Mesenchymal stem cell (in vitro differentiated cells and primary cell): ENCODE measurements around the gene NEDD4L.
A peak's percentile ranks its signal among the peaks of the same experiment; 100 is the strongest.

Experiments
- DNase-seq: peaks from one replicate; pipeline ENCODE4 v3.0.0-alpha.2; 2013
- H2AFZ ChIP-seq: one replicate; pipeline ENCODE4 v1.6.1; 2013; ENCODE audit warnings: low read depth, mild to moderate bottlenecking, control low read depth, inconsistent platforms, low read length, moderate library complexity
- H2AK5ac ChIP-seq: 2 replicates; pipeline ENCODE4 v1.6.1; 2013; ENCODE audit warnings: low read length, moderate library complexity, mild to moderate bottlenecking, inconsistent platforms; ENCODE audit not compliant: severe bottlenecking
- H2BK120ac ChIP-seq: one replicate; pipeline ENCODE4 v1.6.1; 2013; ENCODE audit warnings: low read depth, mild to moderate bottlenecking, inconsistent platforms, low read length, moderate library complexity
- H2BK12ac ChIP-seq, 2 experiments: one replicate each; pipeline ENCODE4 v1.6.1; 2013; ENCODE audit warnings: inconsistent platforms in 2 of 2, low read length in 2 of 2, mild to moderate bottlenecking in 2 of 2, moderate library complexity in 2 of 2, control low read depth in 1 of 2
- H2BK15ac ChIP-seq: one replicate; pipeline ENCODE4 v1.6.1; 2013; ENCODE audit warnings: mild to moderate bottlenecking, low read depth, inconsistent platforms; ENCODE audit not compliant: poor library complexity, severe bottlenecking
- H2BK5ac ChIP-seq: 2 replicates; pipeline ENCODE4 v1.6.1; 2013; ENCODE audit warnings: low read depth, mild to moderate bottlenecking, low read length, control low read depth, inconsistent platforms; ENCODE audit not compliant: poor library complexity, severe bottlenecking
- H3K14ac ChIP-seq, 2 experiments: one replicate each; pipeline ENCODE4 v1.6.1; 2013; ENCODE audit warnings: inconsistent platforms in 2 of 2, low read length in 2 of 2, control low read depth in 1 of 2, mild to moderate bottlenecking in 1 of 2, moderate library complexity in 1 of 2
- H3K18ac ChIP-seq, 2 experiments: one replicate each; pipeline ENCODE4 v1.6.1; 2013; ENCODE audit warnings: inconsistent platforms in 2 of 2, low read length in 2 of 2, control low read depth in 1 of 2, low read depth in 1 of 2, mild to moderate bottlenecking in 1 of 2
- H3K23ac ChIP-seq, 2 experiments: one replicate each; pipeline ENCODE4 v1.6.1; 2013; ENCODE audit warnings: inconsistent platforms in 2 of 2, low read length in 2 of 2, mild to moderate bottlenecking in 2 of 2, moderate library complexity in 2 of 2, control low read depth in 1 of 2
- H3K27ac ChIP-seq: 2 replicates; pipeline ENCODE4 v1.5.1; 2013; ENCODE audit warnings: mild to moderate bottlenecking, moderate library complexity, low read length, control low read depth, inconsistent platforms; ENCODE audit not compliant: poor library complexity, severe bottlenecking
- H3K27me3 ChIP-seq, 2 experiments: 2 replicates each; pipeline versions ENCODE4 v1.6.1 to v1.7.0; 2013; ENCODE audit warnings: low read length in 2 of 2, mild to moderate bottlenecking in 2 of 2, moderate library complexity in 2 of 2, control low read depth in 1 of 2, inconsistent platforms in 1 of 2; ENCODE audit not compliant: control insufficient read depth in 1 of 2, insufficient read depth in 1 of 2
- H3K36me3 ChIP-seq, 2 experiments: 2 replicates each; pipeline versions ENCODE4 v1.6.1 to v1.7.0; 2013; ENCODE audit warnings: low read length in 2 of 2, control low read depth in 1 of 2, inconsistent platforms in 1 of 2, low read depth in 1 of 2, mild to moderate bottlenecking in 1 of 2; ENCODE audit not compliant: insufficient read depth in 2 of 2, control insufficient read depth in 1 of 2
- H3K4ac ChIP-seq, 2 experiments: one replicate each; pipeline ENCODE4 v1.6.1; 2013; ENCODE audit warnings: inconsistent platforms in 2 of 2, low read length in 2 of 2, mild to moderate bottlenecking in 2 of 2, moderate library complexity in 2 of 2, control low read depth in 1 of 2, low read depth in 1 of 2
- H3K4me1 ChIP-seq: 2 replicates; pipeline ENCODE4 v1.6.1; 2013; ENCODE audit warnings: low read depth, low read length, control low read depth; ENCODE audit not compliant: control insufficient read depth, insufficient read depth
- H3K4me2 ChIP-seq: 2 replicates; pipeline ENCODE4 v1.6.1; 2013; ENCODE audit warnings: low read length, mild to moderate bottlenecking, inconsistent platforms; ENCODE audit not compliant: poor library complexity, severe bottlenecking
- H3K4me3 ChIP-seq, 2 experiments: 2 replicates each; pipeline versions ENCODE4 v1.5.1 to v1.7.0; 2013; ENCODE audit warnings: low read length in 2 of 2, mild to moderate bottlenecking in 2 of 2, control low read depth in 1 of 2, low read depth in 1 of 2; ENCODE audit not compliant: insufficient read depth in 1 of 2
- H3K79me1 ChIP-seq: replicated peaks from 2 replicates; pipeline ENCODE4 v1.6.1; 2013; ENCODE audit warnings: mild to moderate bottlenecking, control low read depth, low read length, inconsistent platforms; ENCODE audit not compliant: poor library complexity, severe bottlenecking
- H3K9ac ChIP-seq: 2 replicates; pipeline ENCODE4 v1.7.0; 2013; ENCODE audit warnings: mild to moderate bottlenecking, low read length, moderate library complexity
- H3K9me3 ChIP-seq: 2 replicates; pipeline ENCODE4 v1.7.0; 2013; ENCODE audit warnings: mild to moderate bottlenecking, low read length; ENCODE audit not compliant: control insufficient read depth
- H4K8ac ChIP-seq: one replicate; pipeline ENCODE4 v1.6.1; 2013; ENCODE audit warnings: inconsistent platforms, mild to moderate bottlenecking, low read length, moderate library complexity
- H4K91ac ChIP-seq: one replicate; pipeline ENCODE4 v1.6.1; 2013; ENCODE audit warnings: mild to moderate bottlenecking, low read length, inconsistent platforms
- WGBS: methylation state at CpG from one replicate; pipeline ENCODE4 v1.1.7; 2013; ENCODE audit warnings: mixed read lengths; 5-methylcytosine and 5-hydroxymethylcytosine counted together

NEDD4L gene

GRCh38 chr18:58097121-58097906 is 53.3 kb downstream of the NEDD4L start:
- Histone ChIP-seq H2BK120ac (no peak overlapping the region), H3K36me3 (no peaks in the 10 kb centered on the region), H2BK15ac (no peak overlapping the region), H3K9ac (no peak overlapping the region), H3K4ac (no peak overlapping the region), H4K8ac (no peak overlapping the region), H3K27me3 (no peaks in the 10 kb centered on the region), H3K4me3 (no peak overlapping the region), H3K18ac (no peak overlapping the region), H3K79me1 (peaks cover 10% of the 10 kb centered on the region), H3K23ac (no peak overlapping the region), H4K91ac (no peak overlapping the region), H2AK5ac (no peak overlapping the region), H3K27ac (no peak overlapping the region), H2AFZ (no peak overlapping the region), H3K4me1 (no peaks in the 10 kb centered on the region), H2BK12ac (no peak overlapping the region), H2BK5ac (no peak overlapping the region), H3K14ac (no peak overlapping the region), H3K4me2 (no peak overlapping the region), H3K9me3 (no peaks in the 10 kb centered on the region)
- no peak for DNase-seq
- WGBS = 86% methylated on average over 6 of the region's 8 CpGs

GRCh38 chr18:58097907-58098166 is 53.8 kb downstream of the NEDD4L start:
- Histone ChIP-seq H3K9me3 (no peaks in the 10 kb centered on the region), H2AFZ (no peak overlapping the region), H2BK12ac (no peak overlapping the region), H2BK120ac (no peak overlapping the region), H3K4me3 (no peak overlapping the region), H3K36me3 (no peaks in the 10 kb centered on the region), H3K27me3 (no peaks in the 10 kb centered on the region), H4K8ac (no peak overlapping the region), H3K23ac (no peak overlapping the region), H3K14ac (peak overlapping the region in 1 of 2 experiments; percentile 70), H4K91ac (no peak overlapping the region), H2AK5ac (no peak overlapping the region), H3K4ac (no peak overlapping the region), H3K27ac (no peak overlapping the region), H3K79me1 (peaks cover 8% of the 10 kb centered on the region), H2BK5ac (no peak overlapping the region), H2BK15ac (no peak overlapping the region), H3K18ac (no peak overlapping the region), H3K9ac (no peak overlapping the region), H3K4me2 (no peak overlapping the region), H3K4me1 (no peaks in the 10 kb centered on the region)
- no peak for DNase-seq
- WGBS = 100% methylated on average over 2 of the region's 5 CpGs

- no peak overlapping the region for H3K9ac ChIP-seq
- H2AK5ac ChIP-seq = no peak overlapping the region
- no peak overlapping the region for H3K23ac ChIP-seq
- H3K4ac ChIP-seq = no peak overlapping the region
- no peak overlapping the region for H2BK5ac ChIP-seq
- H4K91ac ChIP-seq = no peak overlapping the region
- no peak overlapping the region for H4K8ac ChIP-seq
- no peak for DNase-seq
- H3K4me3 ChIP-seq = no peak overlapping the region
- H3K4me2 ChIP-seq = no peak overlapping the region
- no peak overlapping the region for H2BK12ac ChIP-seq
- no peaks in the 10 kb centered on the region for H3K4me1 ChIP-seq
- H2BK15ac ChIP-seq = no peak overlapping the region
- H2BK120ac ChIP-seq = no peak overlapping the region
- no peaks in the 10 kb centered on the region for H3K36me3 ChIP-seq
- H3K79me1 ChIP-seq = peaks cover 8% of the 10 kb centered on the region
- H3K14ac ChIP-seq = no peak overlapping the region
- no peak overlapping the region for H2AFZ ChIP-seq
- WGBS = 91% methylated on average over 2 of the region's 3 CpGs
- no peak overlapping the region for H3K18ac ChIP-seq
- no peak overlapping the region for H3K27ac ChIP-seq
- H3K9me3 ChIP-seq = no peaks in the 10 kb centered on the region
- H3K27me3 ChIP-seq = no peaks in the 10 kb centered on the region
Observed at GRCh38 chr18:58098706-58099105, 54.7 kb downstream of the NEDD4L start.

- Histone ChIP-seq H3K4me2 (no peak overlapping the region), H3K14ac (peak overlapping the region in 1 of 2 experiments; percentile 20), H3K4me1 (no peaks in the 10 kb centered on the region), H3K23ac (no peak overlapping the region), H2AFZ (no peak overlapping the region), H2AK5ac (no peak overlapping the region), H2BK12ac (no peak overlapping the region), H3K36me3 (no peaks in the 10 kb centered on the region), H3K4me3 (no peak overlapping the region), H2BK5ac (no peak overlapping the region), H3K27me3 (no peaks in the 10 kb centered on the region), H3K79me1 (peaks cover 7% of the 10 kb centered on the region), H3K9me3 (no peaks in the 10 kb centered on the region), H4K91ac (no peak overlapping the region), H2BK120ac (no peak overlapping the region), H3K9ac (no peak overlapping the region), H3K4ac (no peak overlapping the region), H4K8ac (no peak overlapping the region), H3K27ac (no peak overlapping the region), H2BK15ac (no peak overlapping the region), H3K18ac (no peak overlapping the region)
- 73% methylated on average over 3 of the region's 3 CpGs for WGBS
- no peak for DNase-seq
Observed at GRCh38 chr18:58100154-58100553, 56.1 kb downstream of the NEDD4L start.
